Sigmoid colon (tissue), 7 donors: ENCODE data around the gene AKR1E2. TPM values are rescaled to one million over a fixed set of nuclear protein-coding genes. Genes with fewer than 3 reads are reported as not detected.

Experiments used
- DNase-seq: peaks from one replicate; pipeline ENCODE4 v3.0.0-alpha.2; 2019
- H3K27ac ChIP-seq, 4 donors: fragments of 200-600 bp; sonication (generic); one replicate each; pipeline ENCODE4 v1.5.1; 2016 to 2019; ENCODE audit warnings: mild to moderate bottlenecking in 1 of 4
- H3K27me3 ChIP-seq, 3 donors: fragments of 200-600 bp; sonication (generic); one replicate each; pipeline ENCODE4 v1.5.1; 2019; ENCODE audit warnings: mild to moderate bottlenecking in 1 of 3
- H3K36me3 ChIP-seq, 4 donors: fragments of 200-600 bp; sonication (generic); one replicate each; pipeline ENCODE4 v1.5.1; 2016 to 2019
- H3K4me1 ChIP-seq, 4 donors: fragments of 200-600 bp; sonication (generic); one replicate each; pipeline ENCODE4 v1.5.1; 2017 to 2019
- H3K4me3 ChIP-seq, 4 donors: fragments of 200-600 bp; sonication (generic); one replicate each; pipeline ENCODE4 v1.5.1; 2017 to 2019; ENCODE audit warnings: mild to moderate bottlenecking in 2 of 4, moderate library complexity in 1 of 4
- H3K9me3 ChIP-seq, 4 donors: fragments of 200-600 bp in 3 of 4; sonication (generic) in 3 of 4; one replicate each; pipeline versions ENCODE4 v1.5.1 to v1.6.1; 2013 to 2019
- CTCF ChIP-seq, 4 experiments: fragments of 450-650 bp in 3 of 4; fragments of 200-600 bp in 1 of 4; IDR thresholded peaks; one replicate each; pipeline ENCODE4 v1.5.1; 2016 to 2019; ENCODE audit warnings: antibody characterized with exemption in 4 of 4, mild to moderate bottlenecking in 3 of 4, moderate library complexity in 2 of 4
- EP300 ChIP-seq, 4 donors: sonication (generic); formaldehyde crosslinking; IDR thresholded peaks; one replicate each; pipeline ENCODE4 v1.6.1; 2017; ENCODE audit warnings: antibody characterized with exemption in 4 of 4
- POLR2A ChIP-seq, 2 donors: fragments of 450-650 bp; IDR thresholded peaks; one replicate each; pipeline ENCODE4 v1.6.1; 2016; ENCODE audit warnings: antibody characterized with exemption in 2 of 2, mild to moderate bottlenecking in 2 of 2, moderate library complexity in 2 of 2
- POLR2AphosphoS5 ChIP-seq, 4 donors: sonication (generic); formaldehyde crosslinking; IDR thresholded peaks; one replicate each; pipeline ENCODE4 v1.6.1; 2017; ENCODE audit warnings: antibody characterized with exemption in 4 of 4
- WGBS, 2 donors: extraction: QIAGEN DNeasy Blood & Tissue Kit; methylation state at CpG; one replicate each; pipeline ENCODE4 v1.1.7; 2013; 5-methylcytosine and 5-hydroxymethylcytosine counted together
- intact Hi-C: fragments of 100-400 bp; cut with DNase I; formaldehyde crosslinking; loops from one replicate; pipeline ENCODE4 v1.15.1; 2023
- polyA plus RNA-seq, 3 donors: library from polyadenylated mRNA; stranded (reverse); fragments of 200-250 nt; gene quantifications; one replicate each; pipeline ENCODE4 v1.2.3, GENCODE V29; 2013
- total RNA-seq, 4 donors: library from RNA; depleted of rRNA; stranded (reverse); fragments of >200 nt; gene quantifications; one replicate each; pipeline ENCODE4 v1.1.0, GENCODE V29; 2016
- donor health status: healthy with polysubstance abuse.
- donor health status: Bipolar disorder and iron deficiency.
- donor health status: healthy.

Gene AKR1E2
- total and polyA plus RNA-seq, 7 donors, result 0.69 to 32.5 (median 13.8) TPM; not detected in 1

GRCh38 chr10:4833286-4833685 lies 7.3 kb downstream of the AKR1E2 start:
- Histone ChIP-seq H3K27ac (no peak overlapping the region), H3K4me1 (peaks cover 0 to 3% (median under 1%) of the 10 kb centered on the region in 4 donors), H3K36me3 (peaks cover 0 to 37% (median 1%) of the 10 kb centered on the region in 4 donors), H3K27me3 (no peaks in the 10 kb centered on the region), H3K4me3 (no peak overlapping the region), H3K9me3 (no peaks in the 10 kb centered on the region)
- 95 to 96% methylated on average over 7 of the region's 7 CpGs for WGBS, 2 donors
- intact Hi-C loops, result no loop called here
- DNase-seq, result no peak
- no peak for TF ChIP-seq POLR2AphosphoS5 (IDR thresholded peaks at IDR 0.05)
- no peak for TF ChIP-seq CTCF (IDR thresholded peaks at IDR 0.05)
- no peak for TF ChIP-seq POLR2A (IDR thresholded peaks at IDR 0.05)
- TF ChIP-seq EP300 (IDR thresholded peaks at IDR 0.05), result no peak

GRCh38 chr10:4834898-4835405 lies 8.9 kb downstream of the AKR1E2 start:
- intact Hi-C loops, result no loop called here

GRCh38 chr10:4835494-4835918 lies 9.5 kb downstream of the AKR1E2 start:
- no peak for DNase-seq
- no peak for TF ChIP-seq POLR2A (IDR thresholded peaks at IDR 0.05)
- no peak for TF ChIP-seq POLR2AphosphoS5 (IDR thresholded peaks at IDR 0.05)
- no peak for TF ChIP-seq EP300 (IDR thresholded peaks at IDR 0.05)
- no peak for TF ChIP-seq CTCF (IDR thresholded peaks at IDR 0.05)
- no peaks in the 10 kb centered on the region for H3K9me3 ChIP-seq
- H3K4me1 ChIP-seq, result peaks cover 0 to 13% (median 7%) of the 10 kb centered on the region in 4 donors
- peaks cover 0 to 37% (median 1%) of the 10 kb centered on the region in 4 donors for H3K36me3 ChIP-seq
- no peak overlapping the region for H3K27ac ChIP-seq
- no peaks in the 10 kb centered on the region for H3K27me3 ChIP-seq
- intact Hi-C loops, result no loop called here
- WGBS, 2 donors, result 75 to 78% methylated on average over 5 of the region's 5 CpGs
- H3K4me3 ChIP-seq, result no peak overlapping the region

More at GRCh38 chr10:4834898-4835405, 8.9 kb downstream of the AKR1E2 start:
- peaks cover 0 to 37% (median 1%) of the 10 kb centered on the region in 4 donors for H3K36me3 ChIP-seq
- H3K27ac ChIP-seq, result no peak overlapping the region
- WGBS, 2 donors, result 92% methylated on average over 4 of the region's 4 CpGs
- H3K27me3 ChIP-seq, result no peaks in the 10 kb centered on the region
- H3K4me3 ChIP-seq, result no peak overlapping the region
- TF ChIP-seq CTCF (IDR thresholded peaks at IDR 0.05) (no peak), POLR2AphosphoS5 (IDR thresholded peaks at IDR 0.05) (no peak), EP300 (IDR thresholded peaks at IDR 0.05) (no peak)
- H3K4me1 ChIP-seq, result peaks cover 0 to 13% (median 7%) of the 10 kb centered on the region in 4 donors
- no peak for DNase-seq
- no peaks in the 10 kb centered on the region for H3K9me3 ChIP-seq

- no peak for DNase-seq
- no peak overlapping the region for H3K4me3 ChIP-seq
- peaks cover 0 to 13% (median 7%) of the 10 kb centered on the region in 4 donors for H3K4me1 ChIP-seq
- H3K36me3 ChIP-seq, result peaks cover 0 to 31% (median 1%) of the 10 kb centered on the region in 4 donors
- no peaks in the 10 kb centered on the region for H3K27me3 ChIP-seq
- WGBS, 2 donors, result 93 to 95% methylated on average over 8 of the region's 8 CpGs
- intact Hi-C loops, result no loop called here
- no peak overlapping the region for H3K27ac ChIP-seq
- no peaks in the 10 kb centered on the region for H3K9me3 ChIP-seq
- no peak for TF ChIP-seq CTCF (IDR thresholded peaks at IDR 0.05)
- no peak for TF ChIP-seq EP300 (IDR thresholded peaks at IDR 0.05)
These were observed 10.5 kb downstream of the AKR1E2 start for GRCh38 chr10:4836416-4836969.

GRCh38 chr10:4837551-4837950 lies 11.5 kb downstream of the AKR1E2 start:
- intact Hi-C loops, result no loop called here
- H3K9me3 ChIP-seq, result no peaks in the 10 kb centered on the region
- peaks cover 0 to 29% (median 1%) of the 10 kb centered on the region in 4 donors for H3K36me3 ChIP-seq
- H3K27me3 ChIP-seq, result no peaks in the 10 kb centered on the region
- WGBS, 2 donors, result 96% methylated on average over 1 of the region's 1 CpG
- H3K4me3 ChIP-seq, result no peak overlapping the region
- TF ChIP-seq POLR2A (IDR thresholded peaks at IDR 0.05) (no peak), CTCF (IDR thresholded peaks at IDR 0.05) (no peak), EP300 (IDR thresholded peaks at IDR 0.05) (no peak), POLR2AphosphoS5 (IDR thresholded peaks at IDR 0.05) (no peak)
- no peak for DNase-seq
- H3K4me1 ChIP-seq, result peaks cover 0 to 13% (median 7%) of the 10 kb centered on the region in 4 donors
- no peak overlapping the region for H3K27ac ChIP-seq
